ENCODE results near the gene ADAMTSL1.

- TF ChIP-seq CTCF (IDR thresholded peaks at IDR 0.05; ENCODE audit: insufficient read depth, low read length) (no peak), GABPA (IDR thresholded peaks at IDR 0.05; ENCODE audit: low read depth) (no peak), REST (IDR thresholded peaks at IDR 0.05; ENCODE audit: insufficient replicate concordance, low read depth) (no peak), POLR2AphosphoS5 (IDR thresholded peaks at IDR 0.05; ENCODE audit: low read depth) (no peak)
These were observed 413.6 kb downstream of the ADAMTSL1 start for GRCh38 chr9:18887546-18887945.

Data from HL-60 (cell line).